ENCODE measurements around the gene CADPS2. TPM values are rescaled to one million over a fixed set of nuclear protein-coding genes. Genes with fewer than 3 reads are reported as not detected.
"Not testable (repeated sequence)": the region's sequence is repeated elsewhere in the genome, so short reads cannot be mapped to it uniquely, and the experiment has no call there.

Gene CADPS2
- total RNA-seq, 6 donors from 2014 or later: 33.3 to 74.7 (median 45.7) TPM

GRCh38 chr7:122679813-122680212 is 206.4 kb downstream of the CADPS2 start:
- WGBS, 2 donors: 84 to 96% methylated on average over 1 of the region's 1 CpG
- DNase-seq: no peak
- Histone ChIP-seq H3K27me3 (no peaks in the 10 kb centered on the region), H3K9me3 (no peaks in the 10 kb centered on the region), H3K27ac (peak overlapping the region in 3 of 4 donors; percentile 27 to 47 (median 33)), H3K4me1 (peaks cover 0 to 8% (median 2%) of the 10 kb centered on the region in 4 donors), H3K36me3 (no peaks in the 10 kb centered on the region), H3K4me3 (no peak overlapping the region)
- TF ChIP-seq POLR2A (IDR thresholded peaks at IDR 0.05) (no peak), EP300 (IDR thresholded peaks at IDR 0.05) (no peak), POLR2AphosphoS5 (IDR thresholded peaks at IDR 0.05) (no peak), CTCF (IDR thresholded peaks at IDR 0.05) (no peak)
- ATAC-seq (ENCODE audit: low FRiP score in 2 of 2): no peak

- H3K4me3 ChIP-seq; H3K36me3 ChIP-seq; H3K9me3 ChIP-seq; ATAC-seq (ENCODE audit: low FRiP score in 2 of 2); H3K27me3 ChIP-seq: not testable (repeated sequence)
- Histone ChIP-seq H3K4me1 (peaks cover 0 to 12% (median 4%) of the 10 kb centered on the region in 4 donors), H3K27ac (peak overlapping the region in 3 of 4 donors; percentile 27 to 47 (median 33))
- TF ChIP-seq EP300 (IDR thresholded peaks at IDR 0.05): peak in 2 of 4 donors; percentile 15 to 37
- 61 to 65% methylated on average over 7 to 9 of the region's 9 CpGs for WGBS, 2 donors
- DNase-seq: peak in 1 of 2 donors; percentile 59
These were observed 207.0 kb downstream of the CADPS2 start for GRCh38 chr7:122679269-122679709.

- no peak for DNase-seq
- no peak for TF ChIP-seq POLR2A (IDR thresholded peaks at IDR 0.05)
- TF ChIP-seq EP300 (IDR thresholded peaks at IDR 0.05): no peak
- TF ChIP-seq CTCF (IDR thresholded peaks at IDR 0.05): no peak
- no peak for TF ChIP-seq POLR2AphosphoS5 (IDR thresholded peaks at IDR 0.05)
- 62 to 89% methylated on average over 1 of the region's 1 CpG for WGBS, 2 donors
These were observed 209.1 kb downstream of the CADPS2 start for GRCh38 chr7:122677149-122677548.

GRCh38 chr7:122676466-122676865 is 209.8 kb downstream of the CADPS2 start:
- Histone ChIP-seq H3K27me3 (no peaks in the 10 kb centered on the region), H3K4me1 (peaks cover 0 to 18% (median 7%) of the 10 kb centered on the region in 4 donors), H3K4me3 (no peak overlapping the region), H3K36me3 (no peaks in the 10 kb centered on the region), H3K9me3 (peaks cover 0 to 5% (median 0%) of the 10 kb centered on the region in 4 donors), H3K27ac (no peak overlapping the region)
- WGBS, 2 donors: 71 to 84% methylated on average over 2 of the region's 2 CpGs
- no peak for DNase-seq
- ATAC-seq (ENCODE audit: low FRiP score in 2 of 2): no peak
- TF ChIP-seq POLR2AphosphoS5 (IDR thresholded peaks at IDR 0.05) (no peak), CTCF (IDR thresholded peaks at IDR 0.05) (no peak), EP300 (IDR thresholded peaks at IDR 0.05) (no peak), POLR2A (IDR thresholded peaks at IDR 0.05) (no peak)

More at GRCh38 chr7:122677149-122677548, 209.1 kb downstream of the CADPS2 start:
- peak in 1 of 2 donors; percentile 46 for ATAC-seq (ENCODE audit: low FRiP score in 2 of 2)
- no peaks in the 10 kb centered on the region for H3K27me3 ChIP-seq
- no peak overlapping the region for H3K4me3 ChIP-seq
- H3K36me3 ChIP-seq: no peaks in the 10 kb centered on the region
- peaks cover 0 to 5% (median 0%) of the 10 kb centered on the region in 4 donors for H3K9me3 ChIP-seq
- no peak overlapping the region for H3K27ac ChIP-seq
- H3K4me1 ChIP-seq: peaks cover 0 to 18% (median 7%) of the 10 kb centered on the region in 4 donors

GRCh38 chr7:122675621-122676020 is 210.6 kb downstream of the CADPS2 start:
- Histone ChIP-seq H3K27ac (no peak overlapping the region), H3K27me3 (no peaks in the 10 kb centered on the region), H3K36me3 (no peaks in the 10 kb centered on the region), H3K4me3 (no peak overlapping the region), H3K4me1 (peaks cover 0 to 18% (median 7%) of the 10 kb centered on the region in 4 donors), H3K9me3 (peaks cover 0 to 5% (median 0%) of the 10 kb centered on the region in 4 donors)
- 84 to 89% methylated on average over 7 of the region's 7 CpGs for WGBS, 2 donors
- DNase-seq: no peak
- ATAC-seq (ENCODE audit: low FRiP score in 2 of 2): no peak
- TF ChIP-seq POLR2A (IDR thresholded peaks at IDR 0.05) (no peak), POLR2AphosphoS5 (IDR thresholded peaks at IDR 0.05) (no peak), EP300 (IDR thresholded peaks at IDR 0.05) (no peak), CTCF (IDR thresholded peaks at IDR 0.05) (no peak)
